K562 (cell line): ENCODE results near the gene EPHB4. TPM values are rescaled to one million over a fixed set of nuclear protein-coding genes. Genes with fewer than 3 reads are reported as not detected.
A peak's percentile ranks its signal among the peaks of the same experiment; 100 is the strongest.

Experiments
- BRCA1 ChIP-seq, 2 experiments: fragments of 450-650 bp in 1 of 2; sonication (generic) in 1 of 2; formaldehyde crosslinking in 1 of 2; IDR thresholded peaks; 2 replicates each; pipeline versions ENCODE4 v1.5.0 to v1.6.1; 2017 to 2020; ENCODE audit warnings: mild to moderate bottlenecking in 1 of 2, missing genetic modification reagents in 1 of 2
- CBX3 ChIP-seq, 2 experiments: IDR thresholded peaks; 1 replicate in 1 of 2; 2 replicates in 1 of 2; pipeline ENCODE4 v1.6.1; 2012; ENCODE audit warnings: inconsistent platforms in 2 of 2, low read length in 2 of 2, borderline replicate concordance in 1 of 2, control low read depth in 1 of 2
- CBX5 ChIP-seq: IDR thresholded peaks from 2 replicates; pipeline ENCODE4 v1.6.1; 2014; ENCODE audit warnings: low read depth, borderline replicate concordance
- EP400 ChIP-seq: fragments of 450-650 bp; IDR thresholded peaks from 2 replicates; pipeline ENCODE4 v1.6.1; 2017; ENCODE audit warnings: antibody characterized with exemption, mild to moderate bottlenecking, moderate library complexity
- GTF2E2 ChIP-seq: fragments of 200-800 bp; sonication (Bioruptor generic); IDR thresholded peaks from 2 replicates; pipeline ENCODE4 v1.6.1; 2016; ENCODE audit warnings: missing genetic modification characterization, missing compliant biosample characterization
- HDAC2 ChIP-seq: fragments of 450-650 bp; IDR thresholded peaks from 2 replicates; pipeline ENCODE4 v1.6.1; 2016; ENCODE audit warnings: mild to moderate bottlenecking
- HDGF ChIP-seq: fragments of 450-650 bp; IDR thresholded peaks from 2 replicates; pipeline ENCODE4 v1.6.1; 2016
- HES1 ChIP-seq: fragments of 450-650 bp; IDR thresholded peaks from 2 replicates; pipeline ENCODE4 v1.6.1; 2016; ENCODE audit warnings: low read depth, mild to moderate bottlenecking, moderate library complexity
- MBD2 ChIP-seq: sonication (generic); IDR thresholded peaks from 2 replicates; pipeline ENCODE4 v1.6.1; 2016; ENCODE audit warnings: low read depth, borderline replicate concordance
- MEIS2 ChIP-seq: fragments of 450-650 bp; IDR thresholded peaks from 2 replicates; pipeline ENCODE4 v1.6.1; 2014; ENCODE audit warnings: mild to moderate bottlenecking; ENCODE audit not compliant: partially characterized antibody
- NELFE ChIP-seq: IDR thresholded peaks from 2 replicates; pipeline ENCODE4 v1.6.1; 2011; ENCODE audit warnings: mild to moderate bottlenecking; ENCODE audit not compliant: insufficient read depth, insufficient read length
- PHF21A ChIP-seq: fragments of 450-650 bp; IDR thresholded peaks from 2 replicates; pipeline ENCODE4 v1.6.1; 2017; ENCODE audit warnings: low read depth, borderline replicate concordance
- RBM25 ChIP-seq: fragments of 200-400 bp; formaldehyde crosslinking; IDR thresholded peaks from 2 replicates; pipeline ENCODE4 v1.6.1; 2018; ENCODE audit warnings: low read length, low read depth, moderate library complexity; ENCODE audit not compliant: severe bottlenecking
- SNRNP70 ChIP-seq: fragments of 200-400 bp; formaldehyde crosslinking; optimal IDR thresholded peaks from 2 replicates; pipeline ENCODE3; 2017; ENCODE audit warnings: low read depth, low read length
- TCF3 ChIP-seq: sonication (generic); formaldehyde crosslinking; IDR thresholded peaks from 2 replicates; pipeline ENCODE4 v1.4.0; 2020; ENCODE audit warnings: mild to moderate bottlenecking, missing genetic modification reagents
- ZC3H11A ChIP-seq: IDR thresholded peaks from 2 replicates; pipeline ENCODE4 v1.6.1; 2012; ENCODE audit warnings: low read depth, low read length, improper control_type of control experiment
- ZFPM2 ChIP-seq: fragments of 250-450 bp; sonication (Bioruptor Pico); IDR thresholded peaks from 2 replicates; pipeline ENCODE4 v1.5.1; 2022; ENCODE audit warnings: mild to moderate bottlenecking
- ZKSCAN1 ChIP-seq: fragments of 150-350 bp; IDR thresholded peaks from 2 replicates; pipeline ENCODE4 v1.6.1; 2016; ENCODE audit warnings: low read depth, low read length
- ZMIZ1 ChIP-seq, 2 experiments: fragments of 150-350 bp in 1 of 2; IDR thresholded peaks; 2 replicates each; pipeline ENCODE4 v1.6.1; 2012 to 2016; ENCODE audit warnings: low read depth in 2 of 2, low read length in 2 of 2, mild to moderate bottlenecking in 1 of 2, moderate library complexity in 1 of 2
- ZNF277 ChIP-seq: fragments of 250-450 bp; sonication (Bioruptor Pico); IDR thresholded peaks from 2 replicates; pipeline ENCODE4 v1.8.0; 2022; ENCODE audit warnings: inconsistent platforms, mild to moderate bottlenecking, moderate library complexity, borderline replicate concordance
- ZNF354B ChIP-seq: fragments of 250-450 bp; sonication (Bioruptor Pico); IDR thresholded peaks from 2 replicates; pipeline ENCODE4 v1.4.0; 2020
- ZNF395 ChIP-seq: fragments of 200-800 bp; sonication (Bioruptor generic); IDR thresholded peaks from 2 replicates; pipeline ENCODE4 v1.6.1; 2017; ENCODE audit warnings: missing genetic modification characterization, missing compliant biosample characterization
- ZNF76 ChIP-seq: fragments of 250-450 bp; sonication (Bioruptor Pico); IDR thresholded peaks from 2 replicates; pipeline ENCODE4 v1.4.0; 2020; ENCODE audit warnings: mild to moderate bottlenecking, moderate library complexity, borderline replicate concordance
- polyA plus RNA-seq, 8 experiments: library from polyadenylated mRNA; depleted of rRNA in 4 of 8; stranded (reverse) in 5 of 8; unstranded in 3 of 8; fragments of >200 nt; fragmentation: Nextera tagmentation in 2 of 8; fragmentation: Illumina TruSeq in 1 of 8; extraction: Ambion mirVana in 2 of 8; extraction: Trizol in 1 of 8; gene quantifications; 2 replicates each; pipeline versions ENCODE4 v1.2.1 to v1.2.3, GENCODE V29; 2011 to 2014; ENCODE audit warnings: inconsistent platforms in 1 of 8, missing spikeins in 1 of 8
- total RNA-seq, 7 experiments: library from RNA; depleted of rRNA in 6 of 7; stranded (reverse); fragments of >200 nt in 6 of 7; fragmentation: Illumina TruSeq in 2 of 7; extraction: Trizol in 2 of 7; gene quantifications; 2 replicates each; pipeline versions ENCODE4 v1.2.1 to v1.2.3, GENCODE V29; 2011 to 2021; ENCODE audit warnings: low replicate concordance in 1 of 7

EPHB4 gene
- total and polyA plus RNA-seq, 9 of the 15 experiments (the other 6 are each of a cell fraction or from before 2014, with no cell fraction given), result 1.2 to 82.1 (median 37.9) TPM

GRCh38 chr7:100840470-100841100, 13.3 kb upstream of the EPHB4 start (continued):
- TF ChIP-seq BRCA1 (IDR thresholded peaks at IDR 0.05) (no peak), BRCA1 (CRISPR knock-in tag; IDR thresholded peaks at IDR 0.05) (no peak), PHF21A (no peak), ZNF76 (CRISPR knock-in tag) (no peak), ZC3H11A (no peak), EP400 (peak; percentile 35; the same call in 1 of the 2 replicates), CBX3 (IDR thresholded peaks at IDR 0.05; ENCODE audit: borderline replicate concordance in 1 of 2, low read length in 2 of 2) (no peak), RBM25 (no peak), MEIS2 (no peak), ZNF354B (no peak), ZNF395 (no peak), CBX5 (no peak), ZFPM2 (CRISPR knock-in tag) (no peak), ZNF277 (CRISPR knock-in tag) (no peak), HDGF (peak; percentile 90), ZMIZ1 (IDR thresholded peaks at IDR 0.05; ENCODE audit: low read depth in 2 of 2, low read length in 2 of 2) (no peak), SNRNP70 (no peak), HES1 (0 out of 2 replicates have a peak, but pooled peaks have one; percentile 44), ZKSCAN1 (no peak), MBD2 (no peak), GTF2E2 (no peak), NELFE (no peak), TCF3 (CRISPR knock-in tag) (no peak), HDAC2 (peak; percentile 57)
